HL-60 (cell line): ENCODE data around the gene ANAPC2.

Experiments used
- CTCF ChIP-seq: IDR thresholded peaks from one replicate; pipeline ENCODE4 v1.5.1; 2011; ENCODE audit warnings: low read length, control low read depth, inconsistent platforms; ENCODE audit not compliant: insufficient read depth
- GABPA ChIP-seq: IDR thresholded peaks from 2 replicates; pipeline ENCODE4 v1.6.1; 2012; ENCODE audit warnings: low read depth
- POLR2AphosphoS5 ChIP-seq: IDR thresholded peaks from 2 replicates; pipeline ENCODE4 v1.6.1; 2012; ENCODE audit warnings: low read depth
- SPI1 ChIP-seq: IDR thresholded peaks from 2 replicates; pipeline ENCODE4 v1.6.1; 2012; ENCODE audit warnings: low read depth, mild to moderate bottlenecking, borderline replicate concordance

- TF ChIP-seq CTCF (no peak), SPI1 (no peak), POLR2AphosphoS5 (no peak), GABPA (no peak)
These were observed 14.6 kb upstream of the ANAPC2 start for GRCh38 chr9:137202966-137203365.
